Mucosa of descending colon (tissue), 3 donors: ENCODE measurements around the gene OSBPL2. TPM values are rescaled to one million over a fixed set of nuclear protein-coding genes. Genes with fewer than 3 reads are reported as not detected.

Source experiments
- microRNA-seq: library from miRNA; unstranded; fragments of <30 nt; microRNA quantifications from one replicate; pipeline ENCODE4, GENCODE V29; 2019
- total RNA-seq, 3 donors: library from RNA; stranded (reverse); fragmentation: NEBNext Ultra II Directional in 2 of 3; extraction: Animal tissue kit (Norgen Biotek cat#: 25700) in 2 of 3; gene quantifications; one replicate each; pipeline versions ENCODE4 v1.2.1 to v1.2.4, GENCODE V29; 2021 to 2023
- donor health status: DM: no; HTN: no; CAD: no; lungs with moderate emphysema.
- donor health status: DM: no; HTN: no; CAD: no.
- donor health status: DM: no; HTN: yes; CAD: no.

OSBPL2 gene
- total RNA-seq, 3 donors from 2014 or later = 87.0 to 111 (median 91.6) TPM

Small RNA genes within 50 kb of the gene (microRNA-seq; reads per million reads assigned to microRNA genes)
- not detected for gene MIR4758

Other genes starting within 250 kb of the OSBPL2 start
- gene TAF4, start 172.6 kb upstream of the OSBPL2 start, total RNA-seq = 10 to 100 TPM; 23.8 to 28.3 (median 27.5) TPM
- 10 to 100 TPM; 33.5 to 49.1 (median 36.1) TPM for gene LSM14B, start 116.0 kb upstream of the OSBPL2 start, total RNA-seq
- gene PSMA7, start 95.1 kb upstream of the OSBPL2 start, total RNA-seq = 100 to 1,000 TPM; 129 to 197 (median 194) TPM
- 10 to 100 TPM; 13.2 to 16.0 (median 14.4) TPM for gene SS18L1, start 94.8 kb upstream of the OSBPL2 start, total RNA-seq
- gene MTG2, start 55.5 kb upstream of the OSBPL2 start, total RNA-seq = 10 to 100 TPM; 28.8 to 34.9 (median 32.6) TPM
- gene HRH3, start 18.2 kb upstream of the OSBPL2 start, total RNA-seq = under 1 TPM in 1 of 3 donors, not detected in 2; 0.09 TPM
- gene ADRM1, start 64.5 kb downstream of the OSBPL2 start, total RNA-seq = 10 to 100 TPM; 54.4 to 85.8 (median 77.6) TPM
- 100 to 1,000 TPM in 1 of 3 donors, 10 to 100 TPM in 2; 21.8 to 335 (median 40.7) TPM for gene LAMA5, start 128.8 kb downstream of the OSBPL2 start, total RNA-seq
- gene RPS21, start 148.6 kb downstream of the OSBPL2 start, total RNA-seq = 1,000 to 10,000 TPM; 1,171 to 1,284 (median 1,191) TPM
- gene CABLES2, start 168.8 kb downstream of the OSBPL2 start, total RNA-seq = 1 to 10 TPM; 5.4 to 9.3 (median 6.6) TPM
- gene RBBP8NL, start 189.0 kb downstream of the OSBPL2 start, total RNA-seq = 1 to 10 TPM; 2.3 to 7.0 (median 5.1) TPM
- gene GATA5, start 237.5 kb downstream of the OSBPL2 start, total RNA-seq = under 1 TPM in 2 of 3 donors, not detected in 1; 0.14 to 0.22 TPM